Smooth muscle cell (in vitro differentiated cells): ENCODE data around the gene GRM3. TPM values are rescaled to one million over a fixed set of nuclear protein-coding genes. Genes with fewer than 3 reads are reported as not detected.

Experiments used
- DNase-seq: peaks from one replicate; lab custom pipeline; 2025; ENCODE audit not compliant: unreplicated experiment; lab: John Stamatoyannopoulos, UW
- H2AFZ ChIP-seq: fragments of 200-600 bp; sonication (generic); 2 replicates; pipeline ENCODE4 v1.6.0; 2016; ENCODE audit warnings: antibody characterized with exemption, low read depth, mild to moderate bottlenecking
- H3F3A ChIP-seq: fragments of 200-600 bp; sonication (generic); 2 replicates; pipeline ENCODE4 v1.6.0; 2017; ENCODE audit warnings: antibody characterized with exemption, low read depth
- H3K27ac ChIP-seq: fragments of 200-600 bp; sonication (generic); 2 replicates; pipeline ENCODE4 v1.5.1; 2016; ENCODE audit warnings: low read depth, mild to moderate bottlenecking
- H3K27me3 ChIP-seq: fragments of 200-600 bp; sonication (generic); 2 replicates; pipeline ENCODE4 v1.6.1; 2016; ENCODE audit warnings: low read depth, mild to moderate bottlenecking
- H3K36me3 ChIP-seq: fragments of 200-600 bp; sonication (generic); 2 replicates; pipeline ENCODE4 v1.5.1; 2016; ENCODE audit warnings: low read depth
- H3K4me1 ChIP-seq: fragments of 200-600 bp; sonication (generic); 2 replicates; pipeline ENCODE4 v1.5.1; 2016; ENCODE audit warnings: low read depth
- H3K4me2 ChIP-seq: fragments of 200-600 bp; sonication (generic); 2 replicates; pipeline ENCODE4 v1.6.0; 2016; ENCODE audit warnings: mild to moderate bottlenecking
- H3K4me3 ChIP-seq: fragments of 200-600 bp; sonication (generic); 2 replicates; pipeline ENCODE4 v1.5.1; 2016; ENCODE audit warnings: mild to moderate bottlenecking
- H3K79me2 ChIP-seq: fragments of 200-600 bp; sonication (generic); 2 replicates; pipeline ENCODE4 v1.6.0; 2016; ENCODE audit warnings: low read depth, mild to moderate bottlenecking
- H3K9ac ChIP-seq: fragments of 200-600 bp; sonication (generic); 2 replicates; pipeline ENCODE4 v1.6.0; 2016; ENCODE audit warnings: low read depth
- H3K9me3 ChIP-seq: fragments of 200-600 bp; sonication (generic); replicated peaks from 2 replicates; pipeline ENCODE4 v1.5.1; 2016; ENCODE audit warnings: low read depth
- H4K20me1 ChIP-seq: fragments of 200-600 bp; sonication (generic); 2 replicates; pipeline ENCODE4 v1.6.0; 2016; ENCODE audit warnings: low read depth
- CTCF ChIP-seq: fragments of 200-600 bp; sonication (generic); IDR thresholded peaks from 2 replicates; pipeline ENCODE4 v1.5.1; 2017; ENCODE audit warnings: borderline replicate concordance, mild to moderate bottlenecking, antibody characterized with exemption; ENCODE audit not compliant: insufficient read depth, poor library complexity, severe bottlenecking
- WGBS: methylation state at CpG from one replicate; pipeline ENCODE4 v1.1.7; 2016; ENCODE audit warnings: low lambda C conversion rate; 5-methylcytosine and 5-hydroxymethylcytosine counted together
- polyA plus RNA-seq: library from polyadenylated mRNA; unstranded; fragments of >200 nt; fragmentation: Nextera tagmentation; extraction: Ambion mirVana; gene quantifications from 2 replicates; pipeline ENCODE4 v1.2.1, GENCODE V29; 2016
- total RNA-seq: library from RNA; depleted of rRNA; stranded (reverse); fragments of >200 nt; gene quantifications from 2 replicates; pipeline ENCODE4 v1.2.3, GENCODE V29; 2014

Gene GRM3
- total and polyA plus RNA-seq, 2 experiments from 2014 or later, result 0.35 TPM; not detected in 1

- no peaks in the 10 kb centered on the region for H3F3A ChIP-seq
- no peaks in the 10 kb centered on the region for H3K27me3 ChIP-seq
- no peak overlapping the region for H2AFZ ChIP-seq
- no peaks in the 10 kb centered on the region for H4K20me1 ChIP-seq
- no peaks in the 10 kb centered on the region for H3K9me3 ChIP-seq
- H3K4me2 ChIP-seq, result no peak overlapping the region
- no peaks in the 10 kb centered on the region for H3K79me2 ChIP-seq
- H3K27ac ChIP-seq, result no peak overlapping the region
- H3K36me3 ChIP-seq, result no peaks in the 10 kb centered on the region
- WGBS, result 100% methylated on average over 1 of the region's 1 CpG
- DNase-seq, result no peak
- no peak overlapping the region for H3K9ac ChIP-seq
- H3K4me3 ChIP-seq, result no peak overlapping the region
- no peak for TF ChIP-seq CTCF
- H3K4me1 ChIP-seq, result no peaks in the 10 kb centered on the region
These were observed 267.9 kb downstream of the GRM3 start for GRCh38 chr7:86911659-86912058.

- H2AFZ ChIP-seq, result no peak overlapping the region
- no peak overlapping the region for H3K4me3 ChIP-seq
- H3K36me3 ChIP-seq, result no peaks in the 10 kb centered on the region
- 34% methylated on average over 4 of the region's 4 CpGs for WGBS
- no peaks in the 10 kb centered on the region for H3K27me3 ChIP-seq
- no peak for DNase-seq
- no peak for TF ChIP-seq CTCF
- H3K9ac ChIP-seq, result no peak overlapping the region
- no peaks in the 10 kb centered on the region for H4K20me1 ChIP-seq
- H3K27ac ChIP-seq, result peak overlapping the region; percentile 87
- H3K9me3 ChIP-seq, result no peaks in the 10 kb centered on the region
- no peaks in the 10 kb centered on the region for H3K79me2 ChIP-seq
- H3F3A ChIP-seq, result no peaks in the 10 kb centered on the region
- no peaks in the 10 kb centered on the region for H3K4me1 ChIP-seq
- H3K4me2 ChIP-seq, result peak overlapping the region; percentile 63
These were observed 270.0 kb downstream of the GRM3 start for GRCh38 chr7:86913709-86914108.
